ENCODE measurements around the gene CDHR4. TPM values are rescaled to one million over a fixed set of nuclear protein-coding genes. Genes with fewer than 3 reads are reported as not detected.
"Not testable (repeated sequence)": the region's sequence is repeated elsewhere in the genome, so short reads cannot be mapped to it uniquely, and the experiment has no call there.

Gene CDHR4
- total and polyA plus RNA-seq, 2 donors (not counting 1 experiment from before 2014, with no cell fraction given): 0.18 to 0.32 TPM

DNA sequence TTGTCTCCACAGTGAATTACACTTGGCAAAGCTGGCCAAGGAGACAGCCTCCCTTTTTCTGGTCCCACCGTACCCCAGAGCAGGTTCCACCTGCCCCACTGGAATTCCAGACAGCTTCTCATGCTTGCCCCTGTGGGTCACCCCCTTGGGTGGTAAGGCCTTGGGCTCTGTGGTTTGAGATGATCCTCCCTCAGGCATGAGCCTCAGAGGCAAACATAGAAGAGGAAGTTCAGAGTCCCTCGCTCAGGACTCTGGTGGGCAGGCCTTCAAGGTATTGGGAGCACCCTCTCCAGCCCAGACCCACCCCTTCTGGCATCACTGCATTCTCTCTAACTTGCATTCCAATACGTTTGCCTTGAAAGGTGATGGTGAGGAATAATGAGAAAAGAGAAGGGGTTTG lies 31.7 kb upstream of the CDHR4 start:
- Histone ChIP-seq H3K9me3 (ENCODE audit: control extremely low read depth in 1 of 3, control insufficient read depth in 2 of 3, insufficient read depth in 1 of 3, low read length in 2 of 3) (no peaks in the 10 kb centered on the region), H3K27me3 (replicated peaks in 1 of 4; ENCODE audit: control extremely low read depth in 1 of 4, control insufficient read depth in 3 of 4, insufficient read depth in 4 of 4, low read length in 3 of 4) (no peaks in the 10 kb centered on the region), H4K20me1 (ENCODE audit: control insufficient read depth, insufficient read depth, low read length, poor library complexity, severe bottlenecking) (no peaks in the 10 kb centered on the region), H3K79me2 (ENCODE audit: control insufficient read depth, insufficient read depth, low read length) (no peaks in the 10 kb centered on the region), H3K4me3 (ENCODE audit: control extremely low read depth in 1 of 5, extremely low read depth in 1 of 5, insufficient read depth in 1 of 5, low read depth in 2 of 5, low read length in 4 of 5) (no peak overlapping the region), H3K4me2 (replicated peaks; ENCODE audit: low read depth, low read length, poor library complexity, severe bottlenecking) (no peak overlapping the region), H3K27ac (ENCODE audit: low read length in 2 of 2) (no peak overlapping the region), H3K9ac (ENCODE audit: low read length) (no peak overlapping the region), H3K4me1 (ENCODE audit: control insufficient read depth in 2 of 2, insufficient read depth in 2 of 2, low read length in 2 of 2) (no peaks in the 10 kb centered on the region), H3K36me3 (replicated peaks in 1 of 2; ENCODE audit: control extremely low read depth in 1 of 2, control insufficient read depth in 1 of 2, extremely low read depth in 1 of 2, insufficient read depth in 2 of 2, low read length in 1 of 2) (peaks cover 0 to 6% of the 10 kb centered on the region in 2 experiments), H2AFZ (ENCODE audit: insufficient read depth, low read depth, low read length, poor library complexity, severe bottlenecking) (no peak overlapping the region)
- Mint-ChIP-seq H3K9me3 (ENCODE audit: insufficient read depth) (no peaks in the 10 kb centered on the region), H3K4me1 (no peaks in the 10 kb centered on the region), H3K27ac (no peak overlapping the region), H3K4me3 (no peak overlapping the region), H3K27me3 (no peaks in the 10 kb centered on the region)
- DNase-seq: no peak
- ATAC-seq (ENCODE audit: low read depth): no peak
- intact Hi-C loops (cut with micrococcal nuclease): loop anchor here (10.0 kb wide), 1 partner anchor 47 kb away; the partner anchor contains the start of gene IP6K1
- CTCF ChIA-PET: interaction anchor here (0.9 to 17.8 kb wide), 4 partner anchors 8 to 27 kb away, joined by 3 to 547 read pairs (median 16); partner anchors contain the start of genes CDHR4, INKA1 and UBA7
- no CpG with 5 or more reads among the region's 3 CpGs for WGBS (ENCODE audit: insufficient coverage)
- TF ChIP-seq, protein P1, sequence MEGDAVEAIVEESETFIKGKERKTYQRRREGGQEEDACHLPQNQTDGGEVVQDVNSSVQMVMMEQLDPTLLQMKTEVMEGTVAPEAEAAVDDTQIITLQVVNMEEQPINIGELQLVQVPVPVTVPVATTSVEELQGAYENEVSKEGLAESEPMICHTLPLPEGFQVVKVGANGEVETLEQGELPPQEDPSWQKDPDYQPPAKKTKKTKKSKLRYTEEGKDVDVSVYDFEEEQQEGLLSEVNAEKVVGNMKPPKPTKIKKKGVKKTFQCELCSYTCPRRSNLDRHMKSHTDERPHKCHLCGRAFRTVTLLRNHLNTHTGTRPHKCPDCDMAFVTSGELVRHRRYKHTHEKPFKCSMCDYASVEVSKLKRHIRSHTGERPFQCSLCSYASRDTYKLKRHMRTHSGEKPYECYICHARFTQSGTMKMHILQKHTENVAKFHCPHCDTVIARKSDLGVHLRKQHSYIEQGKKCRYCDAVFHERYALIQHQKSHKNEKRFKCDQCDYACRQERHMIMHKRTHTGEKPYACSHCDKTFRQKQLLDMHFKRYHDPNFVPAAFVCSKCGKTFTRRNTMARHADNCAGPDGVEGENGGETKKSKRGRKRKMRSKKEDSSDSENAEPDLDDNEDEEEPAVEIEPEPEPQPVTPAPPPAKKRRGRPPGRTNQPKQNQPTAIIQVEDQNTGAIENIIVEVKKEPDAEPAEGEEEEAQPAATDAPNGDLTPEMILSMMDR (IDR thresholded peaks at IDR 0.05): no peak
- POLR2A ChIA-PET: no interaction called here

DNA sequence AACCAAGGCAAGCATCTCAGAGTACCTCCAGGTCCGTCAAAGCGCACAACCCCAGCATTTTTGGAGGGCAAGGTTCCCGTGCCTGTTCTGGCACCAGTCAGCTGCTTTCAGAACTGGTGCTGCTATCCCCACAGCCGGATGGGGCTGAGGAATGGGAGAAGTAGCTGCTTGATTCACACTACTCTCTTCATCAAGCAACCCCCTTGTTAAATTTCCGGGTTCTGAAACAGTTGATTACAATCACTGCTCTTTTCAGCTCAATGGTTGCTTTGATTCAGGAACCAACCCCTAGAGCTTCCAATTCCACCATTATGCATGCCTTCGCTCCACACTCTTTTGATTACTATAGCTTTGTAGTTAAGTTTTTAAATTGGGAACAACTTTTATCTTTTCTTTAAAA lies 26.3 kb upstream of the CDHR4 start:
- H3K4me1 ChIP-seq (ENCODE audit: control insufficient read depth in 2 of 2, insufficient read depth in 2 of 2, low read length in 2 of 2): no peaks in the 10 kb centered on the region
- no peaks in the 10 kb centered on the region for H3K27me3 ChIP-seq (replicated peaks in 1 of 4; ENCODE audit: control extremely low read depth in 1 of 4, control insufficient read depth in 3 of 4, insufficient read depth in 4 of 4, low read length in 3 of 4)
- H3K27ac ChIP-seq (ENCODE audit: low read length in 2 of 2): no peak overlapping the region
- DNase-seq: no peak
- H3K4me2 ChIP-seq (replicated peaks; ENCODE audit: low read depth, low read length, poor library complexity, severe bottlenecking): no peak overlapping the region
- no peaks in the 10 kb centered on the region for H3K9me3 Mint-ChIP-seq (ENCODE audit: insufficient read depth)
- H4K20me1 ChIP-seq (ENCODE audit: control insufficient read depth, insufficient read depth, low read length, poor library complexity, severe bottlenecking): no peaks in the 10 kb centered on the region
- POLR2A ChIA-PET: no interaction called here
- no peaks in the 10 kb centered on the region for H3K27me3 Mint-ChIP-seq
- CTCF ChIA-PET: interaction anchor here (1.0 kb wide), 1 partner anchor 13 kb away, joined by 3 read pairs; no protein-coding TSS in a partner anchor
- 100% methylated on average over 4 of the region's 6 CpGs for WGBS (ENCODE audit: insufficient coverage)
- no peaks in the 10 kb centered on the region for H3K9me3 ChIP-seq (ENCODE audit: control extremely low read depth in 1 of 3, control insufficient read depth in 2 of 3, insufficient read depth in 1 of 3, low read length in 2 of 3)
- no peak overlapping the region for H2AFZ ChIP-seq (ENCODE audit: insufficient read depth, low read depth, low read length, poor library complexity, severe bottlenecking)
- peaks cover 0 to 6% of the 10 kb centered on the region in 2 experiments for H3K36me3 ChIP-seq (replicated peaks in 1 of 2; ENCODE audit: control extremely low read depth in 1 of 2, control insufficient read depth in 1 of 2, extremely low read depth in 1 of 2, insufficient read depth in 2 of 2, low read length in 1 of 2)
- H3K79me2 ChIP-seq (ENCODE audit: control insufficient read depth, insufficient read depth, low read length): no peaks in the 10 kb centered on the region
- H3K4me3 ChIP-seq (ENCODE audit: control extremely low read depth in 1 of 5, extremely low read depth in 1 of 5, insufficient read depth in 1 of 5, low read depth in 2 of 5, low read length in 4 of 5): no peak overlapping the region
- no peak overlapping the region for H3K9ac ChIP-seq (ENCODE audit: low read length)
- TF ChIP-seq EZH2 (IDR thresholded peaks at IDR 0.05; ENCODE audit: borderline replicate concordance, insufficient read depth, low read depth, low read length, poor library complexity, severe bottlenecking): no peak
- TF ChIP-seq, protein P1 (IDR thresholded peaks at IDR 0.05): no peak
- no peak for ATAC-seq (ENCODE audit: low read depth)
- H3K4me1 Mint-ChIP-seq: no peaks in the 10 kb centered on the region
- intact Hi-C loops (cut with micrococcal nuclease): no loop called here
- no peak overlapping the region for H3K27ac Mint-ChIP-seq
- no peak overlapping the region for H3K4me3 Mint-ChIP-seq

DNA sequence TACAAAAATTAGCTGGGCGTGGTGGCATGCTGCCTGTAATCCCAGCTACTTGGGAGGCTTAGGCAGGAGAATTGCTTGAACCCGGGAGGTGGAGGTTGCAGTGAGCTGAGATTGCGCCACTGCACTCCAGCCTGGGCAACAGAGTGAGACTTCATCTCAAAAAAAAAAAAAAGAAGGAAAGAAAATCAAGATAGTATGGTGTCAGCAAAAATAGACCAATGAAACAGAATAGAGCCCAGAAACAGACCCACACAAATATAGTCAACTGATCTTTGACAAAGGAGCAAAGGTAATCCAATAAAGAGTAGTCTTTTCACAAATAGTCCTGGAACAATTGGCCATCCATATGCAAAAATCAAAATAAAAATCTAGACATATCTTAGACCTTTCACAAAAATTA lies 23.5 kb upstream of the CDHR4 start:
- H3K4me3 Mint-ChIP-seq; H3K9ac ChIP-seq (ENCODE audit: low read length); H3K4me3 ChIP-seq (ENCODE audit: control extremely low read depth in 1 of 5, extremely low read depth in 1 of 5, insufficient read depth in 1 of 5, low read depth in 2 of 5, low read length in 4 of 5); H3K4me1 Mint-ChIP-seq; H3K27ac Mint-ChIP-seq; POLR2A ChIA-PET; H3K36me3 ChIP-seq (replicated peaks in 1 of 2; ENCODE audit: control extremely low read depth in 1 of 2, control insufficient read depth in 1 of 2, extremely low read depth in 1 of 2, insufficient read depth in 2 of 2, low read length in 1 of 2); H3K27me3 Mint-ChIP-seq; DNase-seq; H4K20me1 ChIP-seq (ENCODE audit: control insufficient read depth, insufficient read depth, low read length, poor library complexity, severe bottlenecking); H3K27ac ChIP-seq (ENCODE audit: low read length in 2 of 2); H3K9me3 ChIP-seq (ENCODE audit: control extremely low read depth in 1 of 3, control insufficient read depth in 2 of 3, insufficient read depth in 1 of 3, low read length in 2 of 3); H3K4me1 ChIP-seq (ENCODE audit: control insufficient read depth in 2 of 2, insufficient read depth in 2 of 2, low read length in 2 of 2); intact Hi-C loops (cut with micrococcal nuclease); H3K4me2 ChIP-seq (replicated peaks; ENCODE audit: low read depth, low read length, poor library complexity, severe bottlenecking); H3K27me3 ChIP-seq (replicated peaks in 1 of 4; ENCODE audit: control extremely low read depth in 1 of 4, control insufficient read depth in 3 of 4, insufficient read depth in 4 of 4, low read length in 3 of 4); H3K9me3 Mint-ChIP-seq (ENCODE audit: insufficient read depth); H2AFZ ChIP-seq (ENCODE audit: insufficient read depth, low read depth, low read length, poor library complexity, severe bottlenecking); ATAC-seq (ENCODE audit: low read depth); H3K79me2 ChIP-seq (ENCODE audit: control insufficient read depth, insufficient read depth, low read length): not testable (repeated sequence)
- CTCF ChIA-PET: interaction anchor here (0.9 kb wide), 1 partner anchor 20 kb away, joined by 3 read pairs; the partner anchor contains the start of gene INKA1
- WGBS (ENCODE audit: insufficient coverage): 100% methylated on average over 1 of the region's 3 CpGs

Data from B cell (primary cell).